ENCODE results near the gene MCC. TPM values are rescaled to one million over a fixed set of nuclear protein-coding genes. Genes with fewer than 3 reads are reported as not detected.

Gene MCC
- total and polyA plus RNA-seq, 12 donors, result 1.8 to 12.6 (median 8.9) TPM

GRCh38 chr5:113161806-113162205, 326.4 kb downstream of the MCC start:
- intact Hi-C loops (cut with DNase I), result no loop called here
- Histone ChIP-seq H3K9me3 (replicated peaks in 1 of 3) (no peaks in the 10 kb centered on the region), H3K27me3 (no peaks in the 10 kb centered on the region), H3K4me3 (no peak overlapping the region), H3K4me1 (replicated peaks in 1 of 2) (no peaks in the 10 kb centered on the region), H3K27ac (no peak overlapping the region), H3K36me3 (replicated peaks in 1 of 2) (no peaks in the 10 kb centered on the region)
- no peak for DNase-seq
- no peak for TF ChIP-seq POLR2A (IDR thresholded peaks at IDR 0.05)
- TF ChIP-seq, protein P1, sequence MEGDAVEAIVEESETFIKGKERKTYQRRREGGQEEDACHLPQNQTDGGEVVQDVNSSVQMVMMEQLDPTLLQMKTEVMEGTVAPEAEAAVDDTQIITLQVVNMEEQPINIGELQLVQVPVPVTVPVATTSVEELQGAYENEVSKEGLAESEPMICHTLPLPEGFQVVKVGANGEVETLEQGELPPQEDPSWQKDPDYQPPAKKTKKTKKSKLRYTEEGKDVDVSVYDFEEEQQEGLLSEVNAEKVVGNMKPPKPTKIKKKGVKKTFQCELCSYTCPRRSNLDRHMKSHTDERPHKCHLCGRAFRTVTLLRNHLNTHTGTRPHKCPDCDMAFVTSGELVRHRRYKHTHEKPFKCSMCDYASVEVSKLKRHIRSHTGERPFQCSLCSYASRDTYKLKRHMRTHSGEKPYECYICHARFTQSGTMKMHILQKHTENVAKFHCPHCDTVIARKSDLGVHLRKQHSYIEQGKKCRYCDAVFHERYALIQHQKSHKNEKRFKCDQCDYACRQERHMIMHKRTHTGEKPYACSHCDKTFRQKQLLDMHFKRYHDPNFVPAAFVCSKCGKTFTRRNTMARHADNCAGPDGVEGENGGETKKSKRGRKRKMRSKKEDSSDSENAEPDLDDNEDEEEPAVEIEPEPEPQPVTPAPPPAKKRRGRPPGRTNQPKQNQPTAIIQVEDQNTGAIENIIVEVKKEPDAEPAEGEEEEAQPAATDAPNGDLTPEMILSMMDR (IDR thresholded peaks at IDR 0.05), result no peak
- WGBS, 4 donors, result 88 to 92% (median 90%) methylated on average over 6 of the region's 6 CpGs

DNA sequence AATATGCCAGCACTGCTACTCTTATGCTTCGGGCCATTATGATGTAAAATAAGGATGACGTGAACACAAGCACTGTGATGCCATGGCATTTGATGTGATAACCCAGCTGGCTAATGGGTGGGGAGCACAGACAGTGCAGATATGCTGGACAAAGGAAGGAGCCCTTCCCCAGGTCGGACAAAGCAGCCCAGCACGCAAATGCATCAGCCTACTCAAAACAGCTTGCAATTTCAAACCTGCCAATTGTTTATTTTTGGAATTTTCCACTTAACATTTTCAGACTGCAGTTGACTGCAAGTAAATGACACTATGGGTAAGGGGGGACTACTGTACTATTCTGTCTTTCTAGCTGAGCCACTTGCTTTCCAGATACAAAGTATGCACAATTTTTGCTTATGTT, 330.4 kb downstream of the MCC start:
- intact Hi-C loops (cut with DNase I), result no loop called here
- TF ChIP-seq POLR2A (IDR thresholded peaks at IDR 0.05), result no peak
- TF ChIP-seq, protein P1 (IDR thresholded peaks at IDR 0.05), result no peak
- Histone ChIP-seq H3K9me3 (replicated peaks in 1 of 3) (no peaks in the 10 kb centered on the region), H3K4me1 (replicated peaks in 1 of 2) (no peaks in the 10 kb centered on the region), H3K27ac (no peak overlapping the region), H3K36me3 (replicated peaks in 1 of 2) (no peaks in the 10 kb centered on the region), H3K4me3 (no peak overlapping the region), H3K27me3 (no peaks in the 10 kb centered on the region)
- no peak for DNase-seq
- 75 to 94% (median 92%) methylated on average over 4 of the region's 4 CpGs for WGBS, 4 donors

DNA sequence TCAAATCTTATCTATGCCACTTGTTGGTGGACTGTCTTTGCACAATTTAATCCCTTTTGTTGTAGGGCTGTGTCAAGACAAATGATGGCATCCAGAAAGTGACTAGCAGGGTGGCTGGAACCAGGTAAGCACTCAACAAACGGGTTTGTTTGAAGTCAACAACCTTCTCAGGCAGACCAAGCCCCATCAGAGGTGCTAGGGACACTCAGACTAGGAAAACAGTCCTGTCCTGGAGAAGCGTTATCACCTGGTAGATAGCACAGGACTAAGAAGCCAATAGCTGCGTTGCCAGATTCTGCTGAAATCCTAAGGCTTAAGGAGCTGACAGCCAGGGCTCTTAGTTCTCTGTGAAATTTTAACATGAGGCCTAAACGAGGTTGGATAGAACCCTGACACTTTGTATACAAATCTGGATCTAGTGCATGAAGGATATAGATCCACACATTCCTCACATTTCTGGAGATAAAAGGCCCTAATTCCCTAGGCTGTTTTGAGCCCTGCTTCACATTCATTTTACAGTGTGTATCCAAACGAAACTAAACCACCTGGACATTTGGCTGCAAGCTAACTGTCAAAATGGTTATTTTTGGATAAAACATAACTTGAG, 331.9 kb downstream of the MCC start:
- WGBS, 4 donors, result 85 to 97% (median 87%) methylated on average over 5 of the region's 5 CpGs
- DNase-seq, result no peak
- no peaks in the 10 kb centered on the region for H3K9me3 ChIP-seq (replicated peaks in 1 of 3)
- H3K27me3 ChIP-seq, result no peaks in the 10 kb centered on the region
- intact Hi-C loops (cut with DNase I), result no loop called here
- no peaks in the 10 kb centered on the region for H3K4me1 ChIP-seq (replicated peaks in 1 of 2)
- no peak for TF ChIP-seq POLR2A (IDR thresholded peaks at IDR 0.05)
- TF ChIP-seq, protein P1 (IDR thresholded peaks at IDR 0.05), result no peak
- no peak overlapping the region for H3K4me3 ChIP-seq
- no peaks in the 10 kb centered on the region for H3K36me3 ChIP-seq (replicated peaks in 1 of 2)
- no peak overlapping the region for H3K27ac ChIP-seq

DNA sequence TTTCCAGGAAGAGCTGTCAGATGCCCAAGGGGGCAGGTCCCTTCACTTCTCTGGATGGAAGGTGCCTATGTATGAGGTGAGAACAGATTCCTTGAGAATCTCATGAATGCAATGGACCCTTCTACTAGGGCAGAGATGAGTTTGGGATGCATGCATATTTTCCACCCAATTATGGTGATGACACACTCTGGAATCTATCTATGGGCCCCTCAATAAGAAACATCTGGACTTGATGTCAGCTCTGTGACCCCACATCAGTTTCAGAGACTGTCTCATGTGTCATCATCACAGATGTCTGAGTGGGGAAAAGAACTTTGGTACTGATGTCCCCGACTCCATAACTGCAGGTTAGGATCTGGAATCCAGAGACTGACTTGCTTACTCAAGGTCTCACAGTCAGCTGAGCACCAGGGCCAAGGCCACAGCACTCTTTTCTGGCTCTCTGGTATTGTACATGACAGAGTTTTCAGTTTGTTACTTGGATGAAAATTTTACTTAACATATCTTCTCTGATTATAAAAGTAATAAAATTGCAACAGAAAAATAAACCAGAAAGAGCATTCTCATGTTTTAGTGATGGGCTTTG, 334.6 kb downstream of the MCC start:
- intact Hi-C loops (cut with DNase I), result no loop called here
- H3K27ac ChIP-seq, result no peak overlapping the region
- H3K4me3 ChIP-seq, result no peak overlapping the region
- peak in 3 of 7 donors; percentile 13 to 24 (median 16) for DNase-seq
- TF ChIP-seq, protein P1 (IDR thresholded peaks at IDR 0.05), result no peak
- TF ChIP-seq POLR2A (IDR thresholded peaks at IDR 0.05), result no peak
- H3K4me1 ChIP-seq (replicated peaks in 1 of 2), result no peaks in the 10 kb centered on the region
- H3K27me3 ChIP-seq, result no peaks in the 10 kb centered on the region
- no peaks in the 10 kb centered on the region for H3K9me3 ChIP-seq (replicated peaks in 1 of 3)
- 33 to 46% (median 33%) methylated on average over 1 of the region's 1 CpG for WGBS, 4 donors
- H3K36me3 ChIP-seq (replicated peaks in 1 of 2), result no peaks in the 10 kb centered on the region
